NCI-H524 treated with DMSO at 0.1 percent for 48 hours (cell line): ENCODE measurements around the gene CTNNA3.
"Not testable (repeated sequence)": the region's sequence is repeated elsewhere in the genome, so short reads cannot be mapped to it uniquely, and the experiment has no call there.

ENCODE experiments used
- DNase-seq: peaks from one replicate; lab custom pipeline; 2025; lab: John Stamatoyannopoulos, UW

Gene CTNNA3

GRCh38 chr10:67696029-67696428 lies at the start of gene CTNNA3:
CTNNA3 (minus strand) TSS chr10:67696195.
- no peak for DNase-seq

- DNase-seq = no peak
Measured at GRCh38 chr10:67735430-67735829, 39.4 kb upstream of the CTNNA3 start.

GRCh38 chr10:67733511-67733910 lies 37.5 kb upstream of the CTNNA3 start:
- DNase-seq = no peak

- DNase-seq = no peak
Measured at GRCh38 chr10:67725567-67725966, 29.6 kb upstream of the CTNNA3 start.

GRCh38 chr10:67723601-67724000 lies 27.6 kb upstream of the CTNNA3 start:
- no peak for DNase-seq

GRCh38 chr10:67722113-67722512 lies 26.1 kb upstream of the CTNNA3 start:
- no peak for DNase-seq

- not testable (repeated sequence) for DNase-seq
Measured at GRCh38 chr10:67716455-67716854, 20.5 kb upstream of the CTNNA3 start.

GRCh38 chr10:67705921-67706320 lies 9.9 kb upstream of the CTNNA3 start:
- DNase-seq = no peak

- not testable (repeated sequence) for DNase-seq
Measured at GRCh38 chr10:67699613-67700270, 3.7 kb upstream of the CTNNA3 start.

- no peak for DNase-seq
Measured at GRCh38 chr10:67698164-67698563, 2.2 kb upstream of the CTNNA3 start.

GRCh38 chr10:67697724-67698131 lies 1.7 kb upstream of the CTNNA3 start:
- DNase-seq = no peak

GRCh38 chr10:67696679-67697078 lies 684 bp upstream of the CTNNA3 start:
- no peak for DNase-seq

- DNase-seq = no peak
Measured at GRCh38 chr10:67695555-67695954, 440 bp downstream of the CTNNA3 start.

- not testable (repeated sequence) for DNase-seq
Measured at GRCh38 chr10:67691861-67692260, 4.1 kb downstream of the CTNNA3 start.

- DNase-seq = not testable (repeated sequence)
Measured at GRCh38 chr10:67690540-67690939, 5.5 kb downstream of the CTNNA3 start.

GRCh38 chr10:67684140-67684539 lies 11.9 kb downstream of the CTNNA3 start:
- DNase-seq = not testable (repeated sequence)

- DNase-seq = no peak
Measured at GRCh38 chr10:67678335-67678974, 17.5 kb downstream of the CTNNA3 start.

- no peak for DNase-seq
Measured at GRCh38 chr10:67676208-67676825, 19.7 kb downstream of the CTNNA3 start.

- no peak for DNase-seq
Measured at GRCh38 chr10:67670401-67670800, 25.6 kb downstream of the CTNNA3 start.

- DNase-seq = no peak
Measured at GRCh38 chr10:67669978-67670377, 26.0 kb downstream of the CTNNA3 start.

GRCh38 chr10:67668448-67668847 lies 27.5 kb downstream of the CTNNA3 start:
- DNase-seq = no peak

GRCh38 chr10:67667035-67667425 lies 29.0 kb downstream of the CTNNA3 start:
- no peak for DNase-seq

- DNase-seq = no peak
Measured at GRCh38 chr10:67666416-67667034, 29.5 kb downstream of the CTNNA3 start.
